PFSK-1 (cell line): ENCODE measurements around the gene ACOXL.

ENCODE experiments used
- FOXP2 ChIP-seq: optimal IDR thresholded peaks from 2 replicates; pipeline ENCODE3; 2011; ENCODE audit warnings: borderline replicate concordance, control low read depth, inconsistent platforms; ENCODE audit not compliant: insufficient read depth; ENCODE audit errors: extremely low read length, extremely low read depth
- POLR2AphosphoS5 ChIP-seq: IDR thresholded peaks from 2 replicates; pipeline ENCODE4 v1.6.1; 2012; ENCODE audit warnings: low read depth, mild to moderate bottlenecking, control low read depth, low read length, moderate library complexity
- REST ChIP-seq, 2 experiments: IDR thresholded peaks; 2 replicates each; pipeline versions ENCODE4 v1.6.1 to v1.8.0; 2011 to 2012; ENCODE audit warnings: low read depth in 2 of 2, low read length in 2 of 2, control low read depth in 1 of 2, inconsistent platforms in 1 of 2, mild to moderate bottlenecking in 1 of 2, moderate library complexity in 1 of 2; ENCODE audit not compliant: insufficient read depth in 1 of 2
- SIN3A ChIP-seq: IDR thresholded peaks from 2 replicates; pipeline ENCODE4 v1.6.1; 2012; ENCODE audit warnings: mild to moderate bottlenecking, low read length, moderate library complexity, borderline replicate concordance; ENCODE audit not compliant: insufficient read depth
- TAF1 ChIP-seq: IDR thresholded peaks from 2 replicates; pipeline ENCODE4 v1.6.1; 2012; ENCODE audit warnings: low read length, control low read depth, borderline replicate concordance; ENCODE audit not compliant: insufficient read depth

The ACOXL gene

GRCh38 chr2:110978148-110978547 lies 245.8 kb downstream of the ACOXL start:
- TF ChIP-seq REST (IDR thresholded peaks at IDR 0.05; ENCODE audit: insufficient read depth in 1 of 2, low read depth in 2 of 2, low read length in 2 of 2) (no peak), SIN3A (no peak), POLR2AphosphoS5 (no peak), TAF1 (no peak), FOXP2 (no peak)

- TF ChIP-seq SIN3A (no peak), POLR2AphosphoS5 (no peak), REST (IDR thresholded peaks at IDR 0.05; ENCODE audit: insufficient read depth in 1 of 2, low read depth in 2 of 2, low read length in 2 of 2) (no peak), TAF1 (no peak), FOXP2 (no peak)
Observed at GRCh38 chr2:110978756-110979470, 246.5 kb downstream of the ACOXL start.

GRCh38 chr2:110979471-110980338 lies 247.3 kb downstream of the ACOXL start:
- TF ChIP-seq TAF1, result no peak
- TF ChIP-seq FOXP2, result no peak
- TF ChIP-seq SIN3A, result no peak

- TF ChIP-seq REST (IDR thresholded peaks at IDR 0.05; ENCODE audit: insufficient read depth in 1 of 2, low read depth in 2 of 2, low read length in 2 of 2), result no peak
- no peak for TF ChIP-seq POLR2AphosphoS5
- no peak for TF ChIP-seq SIN3A
- TF ChIP-seq TAF1, result no peak
- no peak for TF ChIP-seq FOXP2
Observed at GRCh38 chr2:110980339-110981062, 248.1 kb downstream of the ACOXL start.

- no peak for TF ChIP-seq TAF1
- no peak for TF ChIP-seq FOXP2
- no peak for TF ChIP-seq POLR2AphosphoS5
- no peak for TF ChIP-seq REST (IDR thresholded peaks at IDR 0.05; ENCODE audit: insufficient read depth in 1 of 2, low read depth in 2 of 2, low read length in 2 of 2)
- TF ChIP-seq SIN3A, result no peak
Observed at GRCh38 chr2:110983133-110983532, 250.8 kb downstream of the ACOXL start.
